K562 (cell line): Measurements from ENCODE around the gene RNF152.

Experiments
- ELF2 ChIP-seq: fragments of 250-450 bp; sonication (Bioruptor Pico); IDR thresholded peaks from 2 replicates; pipeline ENCODE4 v1.5.0; 2021; ENCODE audit warnings: mild to moderate bottlenecking
- PHF21A ChIP-seq: fragments of 450-650 bp; IDR thresholded peaks from 2 replicates; pipeline ENCODE4 v1.6.1; 2017; ENCODE audit warnings: low read depth, borderline replicate concordance

- TF ChIP-seq PHF21A (no peak), ELF2 (CRISPR knock-in tag) (no peak)
Measured at GRCh38 chr18:61898640-61899101, 5.9 kb upstream of the RNF152 start.
